ENCODE measurements around the gene CD68.

CD68 gene

GRCh38 chr17:7590743-7591142 is 11.3 kb downstream of the CD68 start:
- no peak overlapping the region for H3K4me2 ChIP-seq (ENCODE audit: low read depth, low read length)
- no peaks in the 10 kb centered on the region for H3K9me3 ChIP-seq (replicated peaks; ENCODE audit: insufficient read depth, low read length)
- H3K79me2 ChIP-seq (ENCODE audit: low read length) = peaks cover 9% of the 10 kb centered on the region
- H3K9me2 ChIP-seq (replicated peaks; ENCODE audit: insufficient read depth, low read length) = no peaks in the 10 kb centered on the region
- no peaks in the 10 kb centered on the region for H3K4me1 ChIP-seq (ENCODE audit: low read length)
- no peaks in the 10 kb centered on the region for H4K20me1 ChIP-seq (ENCODE audit: insufficient read depth, low read length)
- H3K27me3 ChIP-seq (replicated peaks; ENCODE audit: insufficient read depth, low read length) = no peaks in the 10 kb centered on the region
- H3K9ac ChIP-seq (ENCODE audit: low read length) = no peak overlapping the region
- H3K27ac ChIP-seq (ENCODE audit: low read length) = no peak overlapping the region
- DNase-seq = no peak
- no peak overlapping the region for H3K4me3 ChIP-seq (ENCODE audit: low read length)
- 0 out of 2 replicates have a peak, but pooled peaks cover 8% of the 10 kb centered on the region for H3F3A ChIP-seq (ENCODE audit: insufficient read depth, low read length)
- H2AFZ ChIP-seq (ENCODE audit: low read length) = no peak overlapping the region
- TF ChIP-seq EZH2phosphoT487 (IDR thresholded peaks at IDR 0.05; ENCODE audit: low read length) (no peak), CTCF (IDR thresholded peaks at IDR 0.05; ENCODE audit: low read length) (no peak), EZH2 (optimal IDR thresholded peaks at IDR 0.05; ENCODE audit: low read depth, low read length) (no peak)
- H3K36me3 ChIP-seq (replicated peaks; ENCODE audit: insufficient read depth, low read length) = no peaks in the 10 kb centered on the region; the same call in 1 of the 2 replicates

GRCh38 chr17:7591596-7591995 is 12.2 kb downstream of the CD68 start:
- H2AFZ ChIP-seq (ENCODE audit: low read length) = no peak overlapping the region
- H3K27ac ChIP-seq (ENCODE audit: low read length) = no peak overlapping the region
- H3K4me3 ChIP-seq (ENCODE audit: low read length) = no peak overlapping the region
- TF ChIP-seq EZH2 (optimal IDR thresholded peaks at IDR 0.05; ENCODE audit: low read depth, low read length) (no peak), EZH2phosphoT487 (IDR thresholded peaks at IDR 0.05; ENCODE audit: low read length) (no peak), CTCF (IDR thresholded peaks at IDR 0.05; ENCODE audit: low read length) (no peak)
- H3K4me1 ChIP-seq (ENCODE audit: low read length) = no peaks in the 10 kb centered on the region
- H3K27me3 ChIP-seq (replicated peaks; ENCODE audit: insufficient read depth, low read length) = no peaks in the 10 kb centered on the region
- H3K9me2 ChIP-seq (replicated peaks; ENCODE audit: insufficient read depth, low read length) = no peaks in the 10 kb centered on the region
- H3K4me2 ChIP-seq (ENCODE audit: low read depth, low read length) = no peak overlapping the region
- no peaks in the 10 kb centered on the region; the same call in 1 of the 2 replicates for H3K36me3 ChIP-seq (replicated peaks; ENCODE audit: insufficient read depth, low read length)
- no peaks in the 10 kb centered on the region for H4K20me1 ChIP-seq (ENCODE audit: insufficient read depth, low read length)
- 0 out of 2 replicates have a peak, but pooled peaks cover 8% of the 10 kb centered on the region for H3F3A ChIP-seq (ENCODE audit: insufficient read depth, low read length)
- no peaks in the 10 kb centered on the region for H3K9me3 ChIP-seq (replicated peaks; ENCODE audit: insufficient read depth, low read length)
- no peak overlapping the region for H3K9ac ChIP-seq (ENCODE audit: low read length)
- DNase-seq = no peak
- peaks cover 2% of the 10 kb centered on the region for H3K79me2 ChIP-seq (ENCODE audit: low read length)

- Histone ChIP-seq H3K9ac (ENCODE audit: low read length) (no peak overlapping the region), H3K4me1 (ENCODE audit: low read length) (no peaks in the 10 kb centered on the region), H3K9me3 (replicated peaks; ENCODE audit: insufficient read depth, low read length) (no peaks in the 10 kb centered on the region), H3F3A (ENCODE audit: insufficient read depth, low read length) (0 out of 2 replicates have a peak, but pooled peaks cover 8% of the 10 kb centered on the region), H3K4me3 (ENCODE audit: low read length) (no peak overlapping the region), H3K79me2 (ENCODE audit: low read length) (no peaks in the 10 kb centered on the region), H3K27ac (ENCODE audit: low read length) (no peak overlapping the region), H2AFZ (ENCODE audit: low read length) (no peak overlapping the region), H3K27me3 (replicated peaks; ENCODE audit: insufficient read depth, low read length) (no peaks in the 10 kb centered on the region), H3K9me2 (replicated peaks; ENCODE audit: insufficient read depth, low read length) (no peaks in the 10 kb centered on the region), H3K4me2 (ENCODE audit: low read depth, low read length) (no peak overlapping the region), H4K20me1 (ENCODE audit: insufficient read depth, low read length) (no peaks in the 10 kb centered on the region), H3K36me3 (replicated peaks; ENCODE audit: insufficient read depth, low read length) (no peaks in the 10 kb centered on the region; the same call in 1 of the 2 replicates)
- DNase-seq = no peak
- no peak for TF ChIP-seq EZH2phosphoT487 (IDR thresholded peaks at IDR 0.05; ENCODE audit: low read length)
- TF ChIP-seq EZH2 (optimal IDR thresholded peaks at IDR 0.05; ENCODE audit: low read depth, low read length) = no peak
- no peak for TF ChIP-seq CTCF (IDR thresholded peaks at IDR 0.05; ENCODE audit: low read length)
These were observed 13.1 kb downstream of the CD68 start for GRCh38 chr17:7592422-7593021.
